RWPE2 (cell line): ENCODE results near the gene FMN2.

Experiments
- ATAC-seq: fragments of 200-7000 bp; cut with Tn5 transposase; 3 replicates; pipeline ENCODE4 v1.9.1; 2021; ENCODE audit warnings: low read depth
- DNase-seq: peaks from one replicate; pipeline ENCODE4 v3.0.0-alpha.2; 2020; ENCODE audit warnings: low spot score
- H3K27ac ChIP-seq: fragments of 450-650 bp; 2 replicates; pipeline ENCODE4 v1.5.1; 2017; ENCODE audit warnings: mild to moderate bottlenecking; ENCODE audit not compliant: poor library complexity, severe bottlenecking
- H3K27me3 ChIP-seq: fragments of 250-450 bp; sonication (Bioruptor Pico); 2 replicates; pipeline ENCODE4 v1.5.1; 2021; ENCODE audit warnings: mild to moderate bottlenecking, moderate library complexity; ENCODE audit not compliant: insufficient read depth, poor library complexity, severe bottlenecking
- H3K36me3 ChIP-seq: fragments of 250-450 bp; sonication (Bioruptor Pico); 2 replicates; pipeline ENCODE4 v1.5.1; 2020; ENCODE audit warnings: low read depth, mild to moderate bottlenecking, moderate library complexity
- H3K4me1 ChIP-seq: fragments of 250-450 bp; sonication (Bioruptor Pico); 2 replicates; pipeline ENCODE4 v1.5.1; 2021; ENCODE audit warnings: mild to moderate bottlenecking, moderate library complexity; ENCODE audit not compliant: insufficient read depth, poor library complexity, severe bottlenecking
- H3K4me3 ChIP-seq: fragments of 250-450 bp; sonication (Bioruptor Pico); 2 replicates; pipeline ENCODE4 v1.5.1; 2021; ENCODE audit warnings: mild to moderate bottlenecking, moderate library complexity; ENCODE audit not compliant: severe bottlenecking
- H3K9me3 ChIP-seq: fragments of 250-450 bp; sonication (Bioruptor Pico); 2 replicates; pipeline ENCODE4 v1.5.1; 2021; ENCODE audit warnings: mild to moderate bottlenecking, moderate library complexity; ENCODE audit not compliant: severe bottlenecking
- TF ChIP-seq, protein P1 (sequence below): fragments of 450-650 bp; IDR thresholded peaks from one replicate; pipeline ENCODE4 v1.5.1; 2017; ENCODE audit warnings: mild to moderate bottlenecking, moderate library complexity; ENCODE audit not compliant: poor library complexity, severe bottlenecking

The FMN2 gene

DNA sequence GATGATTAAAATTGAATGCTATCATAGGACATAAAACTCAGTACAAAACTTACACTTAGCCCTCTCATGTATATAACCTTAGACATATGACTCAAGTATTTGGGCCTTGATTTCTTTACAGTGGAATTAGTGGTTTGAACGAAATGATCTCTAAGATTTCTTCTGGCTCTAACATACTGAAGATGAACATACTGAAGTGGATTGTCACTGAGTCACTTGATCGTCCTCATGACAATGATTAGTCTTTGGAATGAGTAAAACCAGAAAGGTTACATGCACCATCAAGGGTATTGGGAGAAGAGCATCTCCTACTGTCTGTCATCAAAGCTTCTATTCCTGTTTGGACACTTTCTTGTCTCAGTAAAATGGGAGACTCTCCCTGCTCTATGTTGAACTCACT, 17.4 kb downstream of the FMN2 start:
- DNase-seq (no peak), ATAC-seq (no peak)
- no peaks in the 10 kb centered on the region for H3K9me3 ChIP-seq
- H3K4me1 ChIP-seq, result no peaks in the 10 kb centered on the region
- H3K36me3 ChIP-seq, result no peaks in the 10 kb centered on the region
- no peaks in the 10 kb centered on the region for H3K27me3 ChIP-seq
- H3K4me3 ChIP-seq, result no peak overlapping the region
- TF ChIP-seq, protein P1, sequence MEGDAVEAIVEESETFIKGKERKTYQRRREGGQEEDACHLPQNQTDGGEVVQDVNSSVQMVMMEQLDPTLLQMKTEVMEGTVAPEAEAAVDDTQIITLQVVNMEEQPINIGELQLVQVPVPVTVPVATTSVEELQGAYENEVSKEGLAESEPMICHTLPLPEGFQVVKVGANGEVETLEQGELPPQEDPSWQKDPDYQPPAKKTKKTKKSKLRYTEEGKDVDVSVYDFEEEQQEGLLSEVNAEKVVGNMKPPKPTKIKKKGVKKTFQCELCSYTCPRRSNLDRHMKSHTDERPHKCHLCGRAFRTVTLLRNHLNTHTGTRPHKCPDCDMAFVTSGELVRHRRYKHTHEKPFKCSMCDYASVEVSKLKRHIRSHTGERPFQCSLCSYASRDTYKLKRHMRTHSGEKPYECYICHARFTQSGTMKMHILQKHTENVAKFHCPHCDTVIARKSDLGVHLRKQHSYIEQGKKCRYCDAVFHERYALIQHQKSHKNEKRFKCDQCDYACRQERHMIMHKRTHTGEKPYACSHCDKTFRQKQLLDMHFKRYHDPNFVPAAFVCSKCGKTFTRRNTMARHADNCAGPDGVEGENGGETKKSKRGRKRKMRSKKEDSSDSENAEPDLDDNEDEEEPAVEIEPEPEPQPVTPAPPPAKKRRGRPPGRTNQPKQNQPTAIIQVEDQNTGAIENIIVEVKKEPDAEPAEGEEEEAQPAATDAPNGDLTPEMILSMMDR, result no peak
- H3K27ac ChIP-seq, result no peak overlapping the region

DNA sequence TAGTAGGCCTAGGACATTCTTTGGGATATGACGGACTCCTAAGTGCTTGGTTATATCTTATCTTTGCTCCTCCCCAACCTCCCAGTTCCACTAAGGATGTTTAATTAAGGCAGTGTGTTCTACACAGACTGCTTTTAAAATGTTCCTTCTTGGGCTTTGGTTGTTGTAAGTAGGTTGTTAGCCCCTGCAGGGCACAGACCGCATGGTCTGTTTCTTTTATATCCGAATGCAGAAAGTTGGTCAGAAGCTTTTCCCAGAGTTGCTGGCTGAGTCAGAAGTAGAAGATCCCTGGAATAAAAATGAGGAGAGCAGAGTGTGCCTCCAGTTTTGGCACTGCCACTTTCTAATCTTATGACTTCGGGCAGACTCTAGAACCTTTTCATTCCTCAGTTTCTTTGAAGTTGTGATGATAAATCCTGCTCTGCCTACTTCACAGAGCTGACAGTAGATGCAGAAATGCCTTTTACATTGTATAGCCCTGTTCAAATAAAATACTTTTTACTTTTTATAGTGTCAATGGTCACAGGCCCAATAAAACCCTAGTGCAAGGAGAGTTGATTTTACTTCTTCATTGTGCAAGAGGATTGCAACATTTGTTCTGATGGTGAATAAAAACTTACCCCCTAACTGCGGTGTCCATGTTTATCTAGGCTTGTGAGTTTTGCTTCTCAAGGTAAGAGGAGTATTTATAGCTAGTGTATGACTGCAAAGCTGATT, 18.4 kb downstream of the FMN2 start:
- H3K9me3 ChIP-seq, result no peaks in the 10 kb centered on the region
- TF ChIP-seq, protein P1, result no peak
- no peaks in the 10 kb centered on the region for H3K27me3 ChIP-seq
- no peaks in the 10 kb centered on the region for H3K4me1 ChIP-seq
- no peaks in the 10 kb centered on the region for H3K36me3 ChIP-seq
- ATAC-seq (no peak), DNase-seq (no peak)
- H3K4me3 ChIP-seq, result no peak overlapping the region
- H3K27ac ChIP-seq, result no peak overlapping the region

DNA sequence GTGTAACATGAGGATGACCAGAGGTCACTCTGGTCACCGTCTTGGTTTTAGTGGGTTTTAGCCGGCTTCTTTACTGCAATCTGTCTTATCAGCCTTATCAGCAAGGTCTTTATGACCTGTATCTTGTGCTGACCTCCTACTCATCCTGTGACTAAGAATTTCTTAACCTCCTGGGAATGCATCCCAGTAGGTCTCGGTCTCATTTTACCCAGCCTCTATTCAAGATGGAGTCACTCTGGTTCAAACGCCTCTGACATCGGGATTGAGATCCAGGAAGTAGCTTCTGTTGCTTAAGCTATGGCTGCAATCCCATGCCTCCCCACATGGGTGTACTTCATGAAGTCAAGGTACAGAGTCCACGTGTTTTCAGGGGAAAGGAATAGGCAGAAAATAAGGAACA, 19.9 kb downstream of the FMN2 start:
- TF ChIP-seq, protein P1, result no peak
- no peaks in the 10 kb centered on the region for H3K4me1 ChIP-seq
- no peak overlapping the region for H3K27ac ChIP-seq
- ATAC-seq (no peak), DNase-seq (no peak)
- H3K4me3 ChIP-seq, result no peak overlapping the region
- no peaks in the 10 kb centered on the region for H3K36me3 ChIP-seq
- H3K9me3 ChIP-seq, result no peaks in the 10 kb centered on the region
- no peaks in the 10 kb centered on the region for H3K27me3 ChIP-seq

DNA sequence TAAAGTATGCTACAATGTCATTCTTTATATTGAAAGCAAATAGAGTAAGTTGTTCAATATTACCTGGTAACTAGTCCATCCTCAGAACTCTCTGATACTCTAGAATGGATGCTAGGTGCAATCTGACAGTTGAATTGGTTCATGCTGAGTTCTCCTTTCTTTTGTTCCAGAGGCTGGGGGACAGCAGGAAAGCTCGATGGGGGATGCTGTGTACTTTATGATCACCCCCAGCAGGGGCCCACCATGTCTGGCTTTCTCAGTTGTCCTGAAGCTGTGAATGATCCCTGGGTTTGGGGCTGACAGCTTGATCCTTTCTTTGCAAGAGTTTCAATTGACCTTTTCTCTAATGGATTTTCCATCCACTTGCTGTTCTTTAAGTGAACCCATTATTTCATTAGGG, 22.5 kb downstream of the FMN2 start:
- no peak for ATAC-seq
- TF ChIP-seq, protein P1, result no peak
- no peak for DNase-seq
- no peaks in the 10 kb centered on the region for H3K9me3 ChIP-seq
- H3K4me1 ChIP-seq, result no peaks in the 10 kb centered on the region
- H3K4me3 ChIP-seq, result no peak overlapping the region
- H3K36me3 ChIP-seq, result no peaks in the 10 kb centered on the region
- H3K27me3 ChIP-seq, result no peaks in the 10 kb centered on the region
- no peak overlapping the region for H3K27ac ChIP-seq

DNA sequence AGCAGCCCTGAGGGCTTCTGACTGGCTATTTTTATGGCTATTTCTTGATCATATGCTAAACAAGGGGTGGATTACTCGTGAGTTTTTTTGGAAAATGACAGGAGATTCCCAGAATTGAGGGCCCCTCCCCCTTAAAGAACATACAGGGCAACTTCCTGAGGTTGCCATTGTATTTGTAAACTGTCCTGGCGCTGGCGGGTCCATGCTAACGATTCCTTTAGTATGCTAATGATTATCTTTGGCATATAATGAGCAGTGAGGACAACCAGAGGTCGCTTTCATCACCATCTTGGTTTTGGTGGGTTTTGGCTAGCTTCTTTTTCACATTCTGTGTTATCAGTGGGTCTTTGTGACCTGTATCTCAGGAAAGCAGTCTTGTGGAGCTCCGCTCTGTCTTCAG, 24.1 kb downstream of the FMN2 start:
- no peak for ATAC-seq
- TF ChIP-seq, protein P1, result no peak
- H3K27ac ChIP-seq, result no peak overlapping the region
- no peak for DNase-seq
- H3K27me3 ChIP-seq, result no peaks in the 10 kb centered on the region
- H3K4me3 ChIP-seq, result no peak overlapping the region
- no peaks in the 10 kb centered on the region for H3K9me3 ChIP-seq
- H3K36me3 ChIP-seq, result no peaks in the 10 kb centered on the region
- no peaks in the 10 kb centered on the region for H3K4me1 ChIP-seq
